Activated gamma-delta T cell (primary cell): Measurements from ENCODE around the gene ADCK1.
"Not testable (repeated sequence)": the region's sequence is repeated elsewhere in the genome, so short reads cannot be mapped to it uniquely, and the experiment has no call there.

Experiments used
- DNase-seq: peaks from one replicate; lab custom pipeline; 2025; lab: John Stamatoyannopoulos, UW
- total RNA-seq, 2 donors: gene quantifications; one replicate each; lab custom pipeline; 2026; lab: John Stamatoyannopoulos, UW

ADCK1 gene
- total RNA-seq: 5.2 to 7.3 reads per million in 2 donors

- DNase-seq: peak; percentile 75
These were observed at the start of gene ADCK1 for GRCh38 chr14:77799863-77800730. ADCK1 (plus strand) TSS chr14:77800109; CDS start chr14:77818979, 18,870 bp downstream.

GRCh38 chr14:77752266-77752665 lies 47.6 kb upstream of the ADCK1 start:
- DNase-seq: no peak

GRCh38 chr14:77752799-77753516 lies 47.0 kb upstream of the ADCK1 start:
- DNase-seq: no peak

- peak; percentile 72 for DNase-seq
These were observed 39.3 kb upstream of the ADCK1 start, which contains the start of gene SNW1 for GRCh38 chr14:77760381-77761204. SNW1 (minus strand) TSS chr14:77761156; CDS start chr14:77761127, 29 bp downstream.

GRCh38 chr14:77761205-77761931 lies 38.5 kb upstream of the ADCK1 start:
- no peak for DNase-seq

- DNase-seq: no peak
These were observed 36.6 kb upstream of the ADCK1 start for GRCh38 chr14:77763316-77763715.

- DNase-seq: no peak
These were observed 35.9 kb upstream of the ADCK1 start for GRCh38 chr14:77763978-77764377.

- DNase-seq: not testable (repeated sequence)
These were observed 31.4 kb upstream of the ADCK1 start for GRCh38 chr14:77768442-77769069.

- DNase-seq: not testable (repeated sequence)
These were observed 25.9 kb upstream of the ADCK1 start for GRCh38 chr14:77773966-77774365.

- no peak for DNase-seq
These were observed 17.7 kb upstream of the ADCK1 start for GRCh38 chr14:77782202-77782601.

GRCh38 chr14:77786148-77786547 lies 13.8 kb upstream of the ADCK1 start:
- no peak for DNase-seq

- no peak for DNase-seq
These were observed 9.2 kb upstream of the ADCK1 start for GRCh38 chr14:77790566-77791224.

- no peak for DNase-seq
These were observed 8.7 kb upstream of the ADCK1 start for GRCh38 chr14:77791225-77791600.

GRCh38 chr14:77793255-77793654 lies 6.7 kb upstream of the ADCK1 start:
- not testable (repeated sequence) for DNase-seq

- no peak for DNase-seq
These were observed 5.6 kb upstream of the ADCK1 start for GRCh38 chr14:77794357-77794756.

GRCh38 chr14:77799456-77799855 lies 453 bp upstream of the ADCK1 start:
- DNase-seq: not testable (repeated sequence)

- no peak for DNase-seq
These were observed 905 bp downstream of the ADCK1 start for GRCh38 chr14:77800814-77801213.

GRCh38 chr14:77804592-77804991 lies 4.7 kb downstream of the ADCK1 start:
- DNase-seq: no peak

GRCh38 chr14:77805706-77806105 lies 5.8 kb downstream of the ADCK1 start:
- no peak for DNase-seq

GRCh38 chr14:77808250-77808649 lies 8.3 kb downstream of the ADCK1 start:
- DNase-seq: no peak
